Activated CD8-positive, alpha-beta T cell treated with anti-CD3 and anti-CD28 coated beads for 36 hours (primary cell): Measurements from ENCODE around the gene KCTD15. TPM values are rescaled to one million over a fixed set of nuclear protein-coding genes. Genes with fewer than 3 reads are reported as not detected.

Experiments
- ATAC-seq: fragments of 200-7000 bp; cut with Tn5 transposase; one replicate; pipeline ENCODE4 v1.10.0; 2021; ENCODE audit warnings: mild to moderate bottlenecking, moderate library complexity
- CTCF ChIA-PET: fragments of 350-600 bp; sonication (Branson Sonifier 250); formaldehyde crosslinking; loops from one replicate; lab custom pipeline; 2021; ENCODE audit warnings: antibody characterized with exemption; lab: Charles Lee
- POLR2A ChIA-PET: fragments of 350-600 bp; sonication (Branson Sonifier 250); formaldehyde crosslinking; loops from one replicate; lab custom pipeline; 2021; ENCODE audit warnings: antibody characterized with exemption; lab: Charles Lee
- DNase-seq: peaks from one replicate; pipeline ENCODE4 v3.0.0-alpha.2; 2020
- H3K27ac Mint-ChIP-seq: one replicate; pipeline ENCODE4 v1.8.0; 2021; ENCODE audit warnings: mild to moderate bottlenecking, mixed read lengths
- H3K27me3 Mint-ChIP-seq: one replicate; pipeline ENCODE4 v1.8.0; 2021; ENCODE audit warnings: mixed read lengths
- H3K36me3 Mint-ChIP-seq: one replicate; pipeline ENCODE4 v1.8.0; 2021; ENCODE audit warnings: low read depth, mixed read lengths
- H3K4me1 Mint-ChIP-seq: one replicate; pipeline ENCODE4 v1.8.0; 2021; ENCODE audit warnings: low read depth, mixed read lengths
- H3K4me3 Mint-ChIP-seq: one replicate; pipeline ENCODE4 v1.8.0; 2021; ENCODE audit warnings: mild to moderate bottlenecking, moderate library complexity, mixed read lengths
- H3K9me3 Mint-ChIP-seq: one replicate; pipeline ENCODE4 v1.8.0; 2021; ENCODE audit warnings: mixed read lengths
- CTCF ChIP-seq: fragments of 200-600 bp; IDR thresholded peaks from one replicate; pipeline ENCODE4 v1.8.0; 2022; ENCODE audit warnings: antibody characterized with exemption, mild to moderate bottlenecking
- intact Hi-C: fragments of 100-400 bp; cut with micrococcal nuclease; formaldehyde crosslinking; loops from one replicate; pipeline ENCODE4 v1.10.0; 2022
- total RNA-seq, 2 experiments: library from RNA; stranded (reverse); gene quantifications; one replicate each; pipeline ENCODE4 v1.2.3, GENCODE V29; 2021

KCTD15 gene
- total RNA-seq, 2 experiments from 2014 or later: 8.3 to 8.8 TPM

- H3K4me3 Mint-ChIP-seq: no peak overlapping the region
- no peak for ATAC-seq
- ChIA-PET CTCF (interaction anchor here (0.8 to 3.0 kb wide), 3 partner anchors 11 to 316 kb away, joined by 3 to 48 read pairs (median 9); no protein-coding TSS in a partner anchor), POLR2A (no interaction called here)
- H3K4me1 Mint-ChIP-seq: peaks cover 3% of the 10 kb centered on the region
- peaks cover 29% of the 10 kb centered on the region for H3K27me3 Mint-ChIP-seq
- intact Hi-C loops: loop anchor here (5.0 to 10.0 kb wide), 3 partner anchors 217 to 365 kb away; no protein-coding TSS in a partner anchor
- H3K9me3 Mint-ChIP-seq: no peaks in the 10 kb centered on the region
- H3K36me3 Mint-ChIP-seq: no peaks in the 10 kb centered on the region
- DNase-seq: no peak
- H3K27ac Mint-ChIP-seq: no peak overlapping the region
- TF ChIP-seq CTCF: no peak
These were observed 16.8 kb upstream of the KCTD15 start for GRCh38 chr19:33779849-33780248.

GRCh38 chr19:33780251-33780650, 16.4 kb upstream of the KCTD15 start:
- ATAC-seq (no peak), DNase-seq (no peak)
- Mint-ChIP-seq H3K36me3 (no peaks in the 10 kb centered on the region), H3K27me3 (peaks cover 29% of the 10 kb centered on the region), H3K4me3 (no peak overlapping the region), H3K4me1 (peaks cover 3% of the 10 kb centered on the region), H3K9me3 (no peaks in the 10 kb centered on the region), H3K27ac (no peak overlapping the region)
- intact Hi-C loops: loop anchor here (5.0 kb wide), 1 partner anchor 217 kb away; no protein-coding TSS in a partner anchor
- no peak for TF ChIP-seq CTCF
- ChIA-PET POLR2A (no interaction called here), CTCF (interaction anchor here (0.8 to 1.9 kb wide), 2 partner anchors 11 to 218 kb away, joined by 3 to 9 read pairs; no protein-coding TSS in a partner anchor)

GRCh38 chr19:33780746-33781145, 15.9 kb upstream of the KCTD15 start:
- H3K4me1 Mint-ChIP-seq: peaks cover 3% of the 10 kb centered on the region
- DNase-seq (no peak), ATAC-seq (no peak)
- intact Hi-C loops: loop anchor here (5.0 kb wide), 1 partner anchor 217 kb away; no protein-coding TSS in a partner anchor
- no peaks in the 10 kb centered on the region for H3K36me3 Mint-ChIP-seq
- no peak overlapping the region for H3K27ac Mint-ChIP-seq
- no peak overlapping the region for H3K4me3 Mint-ChIP-seq
- H3K9me3 Mint-ChIP-seq: no peaks in the 10 kb centered on the region
- ChIA-PET CTCF (no interaction called here), POLR2A (no interaction called here)
- TF ChIP-seq CTCF: no peak
- peaks cover 26% of the 10 kb centered on the region for H3K27me3 Mint-ChIP-seq

- intact Hi-C loops: loop anchor here (5.0 kb wide), 1 partner anchor 216 kb away; no protein-coding TSS in a partner anchor
- POLR2A ChIA-PET: no interaction called here
- DNase-seq: no peak
- ATAC-seq: no peak
- CTCF ChIA-PET: no interaction called here
- Mint-ChIP-seq H3K27me3 (peaks cover 22% of the 10 kb centered on the region), H3K4me1 (peaks cover 3% of the 10 kb centered on the region), H3K36me3 (no peaks in the 10 kb centered on the region), H3K9me3 (no peaks in the 10 kb centered on the region), H3K27ac (no peak overlapping the region), H3K4me3 (no peak overlapping the region)
- no peak for TF ChIP-seq CTCF
These were observed 15.2 kb upstream of the KCTD15 start for GRCh38 chr19:33781415-33781935.

GRCh38 chr19:33781996-33782395, 14.7 kb upstream of the KCTD15 start:
- no peak for TF ChIP-seq CTCF
- Mint-ChIP-seq H3K27ac (no peak overlapping the region), H3K27me3 (peaks cover 22% of the 10 kb centered on the region), H3K9me3 (no peaks in the 10 kb centered on the region), H3K36me3 (no peaks in the 10 kb centered on the region), H3K4me3 (no peak overlapping the region), H3K4me1 (peaks cover 3% of the 10 kb centered on the region)
- DNase-seq: no peak
- POLR2A ChIA-PET: no interaction called here
- no peak for ATAC-seq
- CTCF ChIA-PET: no interaction called here
- intact Hi-C loops: loop anchor here (5.0 kb wide), 1 partner anchor 215 kb away; no protein-coding TSS in a partner anchor
